Neural cell (in vitro differentiated cells): Measurements from ENCODE around the gene MFRP.

Experiments
- CTCF ChIP-seq: fragments of 450-650 bp; IDR thresholded peaks from 2 replicates; pipeline ENCODE4 v1.5.1; 2014; ENCODE audit warnings: antibody characterized with exemption, mild to moderate bottlenecking, moderate library complexity; ENCODE audit not compliant: poor library complexity, severe bottlenecking
- MXI1 ChIP-seq: fragments of 450-650 bp; conservative IDR thresholded peaks from 2 replicates; pipeline ENCODE4 v1.6.1; 2014; ENCODE audit warnings: antibody characterized with exemption, mild to moderate bottlenecking; ENCODE audit not compliant: poor library complexity, severe bottlenecking
- POLR2AphosphoS5 ChIP-seq: IDR thresholded peaks from 2 replicates; pipeline ENCODE4 v1.6.1; 2012
- SMC3 ChIP-seq: fragments of 450-650 bp; conservative IDR thresholded peaks from 2 replicates; pipeline ENCODE4 v1.6.1; 2014; ENCODE audit warnings: antibody characterized with exemption, mild to moderate bottlenecking, moderate library complexity; ENCODE audit not compliant: poor library complexity

DNA sequence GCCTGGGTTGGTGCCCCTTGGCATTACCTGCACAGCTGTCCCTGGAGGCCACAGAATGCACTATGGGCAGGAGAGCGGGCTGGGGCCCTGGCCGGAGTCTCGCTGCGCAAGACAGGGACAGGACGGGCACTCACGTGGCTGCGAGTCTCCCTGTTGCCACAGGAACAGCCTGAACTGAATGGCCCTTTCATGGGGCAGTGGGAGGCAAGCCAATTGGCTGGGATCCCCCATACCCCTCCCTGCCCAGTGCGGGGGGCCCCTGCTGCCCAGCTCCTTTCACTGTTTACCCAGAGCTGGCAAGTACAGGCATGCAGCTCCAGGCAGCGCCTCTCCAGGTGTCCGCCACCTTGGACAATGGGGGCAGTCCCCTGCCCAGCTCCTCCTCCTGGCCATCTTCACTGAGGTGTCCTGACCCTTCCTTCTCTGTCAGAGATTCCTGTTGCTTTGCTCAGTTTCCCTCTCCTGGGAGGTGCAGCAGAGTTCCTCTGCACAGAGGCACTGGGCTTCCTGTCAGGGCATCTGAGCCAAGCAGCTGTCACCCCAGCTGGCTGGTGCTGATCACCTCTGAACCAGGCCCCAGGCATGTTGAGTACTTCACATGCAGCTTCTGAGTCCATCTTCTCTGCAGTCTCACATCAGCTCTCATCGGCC lies 29.8 kb upstream of the MFRP start:
- TF ChIP-seq SMC3 (no peak), CTCF (no peak), MXI1 (no peak), POLR2AphosphoS5 (no peak)
